ENCODE measurements around the gene PTTG1IP2. TPM values are rescaled to one million over a fixed set of nuclear protein-coding genes. Genes with fewer than 3 reads are reported as not detected.

The PTTG1IP2 gene
- total RNA-seq, 3 donors from 2014 or later: not detected

- no peaks in the 10 kb centered on the region for H3K36me3 ChIP-seq (ENCODE audit: low read depth)
- intact Hi-C loops (cut with DNase I, micrococcal nuclease): no loop called here
- H3K4me3 ChIP-seq: no peak overlapping the region
- H3K4me1 ChIP-seq (ENCODE audit: low read depth): peaks cover 3% of the 10 kb centered on the region
- no peak for DNase-seq
- no peak for TF ChIP-seq CTCF (IDR thresholded peaks at IDR 0.05)
- no peaks in the 10 kb centered on the region for H3K9me3 ChIP-seq
- ATAC-seq: no peak
These were observed 15.3 kb downstream of the PTTG1IP2 start for GRCh38 chr7:90484706-90485105.

GRCh38 chr7:90485734-90486316 lies 16.4 kb downstream of the PTTG1IP2 start:
- no peak overlapping the region for H3K4me3 ChIP-seq
- no peaks in the 10 kb centered on the region for H3K36me3 ChIP-seq (ENCODE audit: low read depth)
- no peaks in the 10 kb centered on the region for H3K9me3 ChIP-seq
- ATAC-seq (peak; percentile 82), DNase-seq (peak in 1 of 3 donors; percentile 15)
- intact Hi-C loops (cut with DNase I, micrococcal nuclease): no loop called here
- no peak for TF ChIP-seq CTCF (IDR thresholded peaks at IDR 0.05)
- peaks cover 3% of the 10 kb centered on the region for H3K4me1 ChIP-seq (ENCODE audit: low read depth)

- ATAC-seq (no peak), DNase-seq (no peak)
- Histone ChIP-seq H3K9me3 (no peaks in the 10 kb centered on the region), H3K36me3 (ENCODE audit: low read depth) (no peaks in the 10 kb centered on the region), H3K4me1 (ENCODE audit: low read depth) (peaks cover 3% of the 10 kb centered on the region), H3K4me3 (no peak overlapping the region)
- TF ChIP-seq CTCF (IDR thresholded peaks at IDR 0.05): no peak
- intact Hi-C loops (cut with DNase I, micrococcal nuclease): no loop called here
These were observed 18.4 kb downstream of the PTTG1IP2 start for GRCh38 chr7:90487808-90488207.

GRCh38 chr7:90488220-90488619 lies 18.8 kb downstream of the PTTG1IP2 start:
- H3K4me1 ChIP-seq (ENCODE audit: low read depth): peaks cover 3% of the 10 kb centered on the region
- DNase-seq (no peak), ATAC-seq (peak; percentile 73)
- no peaks in the 10 kb centered on the region for H3K36me3 ChIP-seq (ENCODE audit: low read depth)
- intact Hi-C loops (cut with DNase I, micrococcal nuclease): no loop called here
- H3K4me3 ChIP-seq: no peak overlapping the region
- TF ChIP-seq CTCF (IDR thresholded peaks at IDR 0.05): no peak
- no peaks in the 10 kb centered on the region for H3K9me3 ChIP-seq

- Histone ChIP-seq H3K9me3 (no peaks in the 10 kb centered on the region), H3K36me3 (ENCODE audit: low read depth) (no peaks in the 10 kb centered on the region), H3K4me3 (no peak overlapping the region), H3K4me1 (ENCODE audit: low read depth) (peaks cover 3% of the 10 kb centered on the region)
- intact Hi-C loops (cut with DNase I, micrococcal nuclease): no loop called here
- TF ChIP-seq CTCF (IDR thresholded peaks at IDR 0.05): no peak
- DNase-seq: no peak
- no peak for ATAC-seq
These were observed 22.8 kb downstream of the PTTG1IP2 start for GRCh38 chr7:90492250-90492649.

GRCh38 chr7:90495241-90495640 lies 25.8 kb downstream of the PTTG1IP2 start:
- no peaks in the 10 kb centered on the region for H3K36me3 ChIP-seq (ENCODE audit: low read depth)
- TF ChIP-seq CTCF (IDR thresholded peaks at IDR 0.05): no peak
- DNase-seq (no peak), ATAC-seq (no peak)
- no peaks in the 10 kb centered on the region for H3K9me3 ChIP-seq
- no peak overlapping the region for H3K4me3 ChIP-seq
- intact Hi-C loops (cut with DNase I, micrococcal nuclease): no loop called here
- H3K4me1 ChIP-seq (ENCODE audit: low read depth): no peaks in the 10 kb centered on the region

All from mucosa of descending colon (tissue), 3 donors.